ENCODE results near the gene BANP.

- TF ChIP-seq, protein P1, sequence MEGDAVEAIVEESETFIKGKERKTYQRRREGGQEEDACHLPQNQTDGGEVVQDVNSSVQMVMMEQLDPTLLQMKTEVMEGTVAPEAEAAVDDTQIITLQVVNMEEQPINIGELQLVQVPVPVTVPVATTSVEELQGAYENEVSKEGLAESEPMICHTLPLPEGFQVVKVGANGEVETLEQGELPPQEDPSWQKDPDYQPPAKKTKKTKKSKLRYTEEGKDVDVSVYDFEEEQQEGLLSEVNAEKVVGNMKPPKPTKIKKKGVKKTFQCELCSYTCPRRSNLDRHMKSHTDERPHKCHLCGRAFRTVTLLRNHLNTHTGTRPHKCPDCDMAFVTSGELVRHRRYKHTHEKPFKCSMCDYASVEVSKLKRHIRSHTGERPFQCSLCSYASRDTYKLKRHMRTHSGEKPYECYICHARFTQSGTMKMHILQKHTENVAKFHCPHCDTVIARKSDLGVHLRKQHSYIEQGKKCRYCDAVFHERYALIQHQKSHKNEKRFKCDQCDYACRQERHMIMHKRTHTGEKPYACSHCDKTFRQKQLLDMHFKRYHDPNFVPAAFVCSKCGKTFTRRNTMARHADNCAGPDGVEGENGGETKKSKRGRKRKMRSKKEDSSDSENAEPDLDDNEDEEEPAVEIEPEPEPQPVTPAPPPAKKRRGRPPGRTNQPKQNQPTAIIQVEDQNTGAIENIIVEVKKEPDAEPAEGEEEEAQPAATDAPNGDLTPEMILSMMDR (IDR thresholded peaks at IDR 0.05), result peak; percentile 32
- TF ChIP-seq EZH2 (IDR thresholded peaks at IDR 0.05), result no peak
Measured at GRCh38 chr16:87927195-87927562, 24.1 kb upstream of the BANP start.

All from neural progenitor cell (in vitro differentiated cells).